COLO829 (cell line): ENCODE results near the gene PABPC3.

ENCODE experiments used
- DNase-seq: peaks from one replicate; pipeline ENCODE4 v3.0.0; 2012; ENCODE audit warnings: low spot score

PABPC3 gene

DNA sequence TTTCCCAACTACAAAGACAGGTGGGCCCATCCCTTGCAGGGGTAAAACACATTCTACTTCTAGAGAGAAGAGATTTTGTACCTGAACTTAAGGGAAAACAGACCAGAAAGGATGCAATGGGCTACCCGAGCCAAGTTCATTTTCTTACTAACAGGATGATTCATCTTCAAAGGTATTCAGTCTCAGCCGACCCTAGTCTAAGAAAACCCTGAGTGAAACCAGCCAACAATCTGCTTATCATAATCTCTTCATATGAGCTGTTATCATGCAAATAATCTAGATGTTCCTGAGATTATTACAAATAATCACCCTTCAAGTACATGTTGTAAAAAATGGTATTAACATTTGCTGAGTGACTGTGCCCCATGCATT, 15.6 kb downstream of the PABPC3 start:
- DNase-seq = no peak

DNA sequence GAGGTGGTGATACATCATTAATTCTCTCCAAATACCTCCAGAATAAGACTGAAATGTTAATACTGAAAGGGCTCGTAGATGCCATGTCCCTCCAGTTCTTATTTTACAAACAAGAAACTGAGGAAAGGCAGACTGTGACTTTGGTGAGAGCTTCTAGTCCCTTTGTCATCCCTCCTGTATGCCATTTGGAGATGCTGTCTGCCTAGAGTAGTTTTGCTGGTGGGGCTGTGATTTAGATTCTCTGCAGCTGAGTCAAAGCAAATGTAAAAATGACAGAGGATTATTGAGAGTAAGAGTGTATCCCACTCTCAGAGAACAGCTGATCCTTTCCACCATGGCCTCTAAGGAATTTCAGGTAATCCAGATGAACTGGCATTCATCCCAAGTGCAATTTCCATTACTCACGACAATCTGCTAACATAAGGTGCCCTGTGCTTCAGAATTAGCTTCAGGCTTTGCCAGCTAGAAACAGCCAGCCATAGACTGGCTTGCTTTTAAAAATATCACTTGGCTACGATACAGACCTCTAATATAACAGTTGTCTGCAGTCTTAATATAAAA, 16.8 kb downstream of the PABPC3 start:
- DNase-seq = no peak

DNA sequence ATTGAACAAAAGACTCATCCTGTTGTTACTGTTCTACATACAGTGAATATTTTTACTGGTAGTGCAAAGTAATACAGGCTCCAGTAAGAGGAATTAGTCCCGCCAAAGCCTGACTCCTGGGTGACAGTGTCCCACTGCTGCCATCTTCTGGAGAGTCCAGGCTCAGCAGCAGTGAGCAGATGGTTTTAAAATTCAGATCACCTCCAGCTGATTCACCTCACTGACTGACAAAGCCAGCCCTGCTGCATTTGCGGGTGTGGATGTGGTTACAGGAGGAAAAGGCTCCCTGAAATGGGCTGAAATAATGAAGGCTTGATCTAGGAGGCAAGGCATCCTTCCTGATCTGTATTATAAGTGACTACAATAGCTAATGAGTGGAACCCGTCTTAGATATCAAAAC, 18.3 kb downstream of the PABPC3 start:
- DNase-seq = peak; percentile 72

DNA sequence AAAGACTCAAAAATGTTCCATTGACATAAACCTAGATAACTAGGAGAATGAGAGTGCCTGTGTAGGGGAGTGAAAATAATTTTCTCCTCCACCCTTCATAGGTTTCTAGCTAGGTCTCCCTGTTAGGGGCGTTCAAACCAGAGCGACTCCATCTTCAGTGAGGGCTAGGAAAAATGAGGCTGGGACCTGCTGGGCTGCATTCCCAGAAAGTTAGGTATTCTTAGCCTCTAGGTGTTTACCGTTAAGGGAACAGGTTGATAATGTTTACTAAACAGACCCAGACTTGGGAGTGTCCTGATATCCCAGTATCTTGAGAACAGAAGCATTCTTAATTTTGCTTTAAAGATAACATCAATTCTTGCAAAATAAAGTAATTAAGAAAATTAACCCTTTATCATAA, 20.1 kb downstream of the PABPC3 start:
- no peak for DNase-seq

DNA sequence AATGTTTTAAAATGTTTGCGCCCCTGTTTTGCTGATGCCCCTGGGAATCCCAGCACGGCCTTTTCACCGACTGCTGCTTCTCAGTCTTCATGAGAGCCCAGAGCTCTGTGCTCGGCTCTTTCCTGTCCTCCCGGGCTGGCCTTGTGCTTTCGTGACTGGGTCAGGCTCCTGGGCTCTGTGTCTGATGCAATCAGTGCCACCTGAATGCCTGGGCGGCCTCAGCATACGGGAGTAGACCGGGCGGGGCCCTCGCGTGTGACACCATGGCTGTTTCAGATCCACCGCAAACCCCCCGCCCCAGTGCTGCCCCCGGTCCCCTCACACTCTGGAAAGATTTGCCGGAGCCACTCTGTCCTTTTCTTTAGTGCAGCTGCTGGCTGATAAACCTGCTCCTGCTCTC, 21.4 kb downstream of the PABPC3 start:
- no peak for DNase-seq

DNA sequence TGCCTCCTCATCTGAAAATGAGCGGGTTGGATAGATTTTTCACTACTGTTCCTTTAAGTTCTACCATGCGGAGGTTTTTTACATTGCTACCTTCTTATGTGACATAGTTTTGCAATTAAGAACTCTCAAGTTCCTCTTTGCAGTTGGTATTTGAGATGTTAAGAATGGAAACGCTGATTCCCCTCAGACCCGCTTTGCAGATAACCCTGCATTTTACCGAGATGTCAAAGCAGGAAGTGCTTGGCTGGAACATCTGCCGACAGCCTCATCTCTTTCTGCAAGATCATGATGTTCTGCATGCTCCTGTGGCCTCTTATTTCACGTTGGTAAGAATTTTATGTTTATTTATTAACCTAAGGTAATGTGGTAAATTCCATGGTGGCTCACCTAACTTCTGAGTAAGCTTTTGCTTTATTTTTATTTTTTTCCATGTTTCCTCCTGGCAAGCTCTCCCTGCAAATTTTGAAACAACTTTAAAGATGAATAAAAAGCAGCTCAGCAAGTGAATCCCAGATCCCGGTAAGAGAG, 22.5 kb downstream of the PABPC3 start:
- no peak for DNase-seq

DNA sequence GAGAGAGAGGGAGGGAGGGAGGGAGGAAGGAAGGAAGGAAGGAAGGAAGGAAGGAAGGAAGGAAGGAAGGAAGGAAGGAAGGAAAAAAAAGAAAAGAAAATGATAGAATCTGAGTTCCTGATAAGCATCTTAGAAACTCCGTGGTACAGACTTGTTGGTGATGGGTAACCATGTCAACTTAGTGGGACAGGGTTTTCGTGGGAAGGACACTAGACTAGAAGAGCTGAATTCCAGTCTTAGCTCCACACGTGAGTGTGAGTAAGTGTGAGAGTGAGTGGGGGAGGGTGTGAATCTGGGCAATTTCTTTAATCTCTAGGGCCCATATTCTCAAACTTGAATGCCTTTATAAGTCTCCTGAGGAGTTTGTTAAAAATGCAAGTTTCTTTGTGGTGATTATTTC, 35.0 kb downstream of the PABPC3 start:
- no peak for DNase-seq

DNA sequence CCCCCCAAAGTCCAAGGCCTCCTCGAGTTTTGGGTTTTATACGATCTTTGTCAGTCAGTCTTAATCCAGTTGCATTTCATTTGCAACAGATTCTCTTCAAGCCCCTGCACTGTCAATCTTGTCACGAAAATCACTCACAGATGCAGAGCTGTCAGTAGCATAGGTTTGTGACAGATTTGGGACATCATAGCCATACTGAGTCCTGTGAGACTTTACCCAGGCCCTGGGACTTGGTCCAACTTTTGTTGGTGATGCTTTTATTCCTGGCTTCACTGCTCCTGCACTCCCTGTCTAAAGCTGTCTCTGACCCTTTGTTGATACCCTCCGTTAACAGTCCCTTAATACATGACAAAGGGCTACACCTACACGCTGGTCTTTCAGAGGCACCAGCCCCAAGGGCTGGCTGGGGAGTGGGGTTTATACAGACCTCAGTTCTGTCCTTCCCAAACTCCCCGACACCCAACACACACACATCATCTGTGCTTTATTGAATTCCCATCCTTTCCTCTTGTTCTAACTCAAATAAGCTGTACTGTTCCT, 36.0 kb downstream of the PABPC3 start:
- DNase-seq = no peak

DNA sequence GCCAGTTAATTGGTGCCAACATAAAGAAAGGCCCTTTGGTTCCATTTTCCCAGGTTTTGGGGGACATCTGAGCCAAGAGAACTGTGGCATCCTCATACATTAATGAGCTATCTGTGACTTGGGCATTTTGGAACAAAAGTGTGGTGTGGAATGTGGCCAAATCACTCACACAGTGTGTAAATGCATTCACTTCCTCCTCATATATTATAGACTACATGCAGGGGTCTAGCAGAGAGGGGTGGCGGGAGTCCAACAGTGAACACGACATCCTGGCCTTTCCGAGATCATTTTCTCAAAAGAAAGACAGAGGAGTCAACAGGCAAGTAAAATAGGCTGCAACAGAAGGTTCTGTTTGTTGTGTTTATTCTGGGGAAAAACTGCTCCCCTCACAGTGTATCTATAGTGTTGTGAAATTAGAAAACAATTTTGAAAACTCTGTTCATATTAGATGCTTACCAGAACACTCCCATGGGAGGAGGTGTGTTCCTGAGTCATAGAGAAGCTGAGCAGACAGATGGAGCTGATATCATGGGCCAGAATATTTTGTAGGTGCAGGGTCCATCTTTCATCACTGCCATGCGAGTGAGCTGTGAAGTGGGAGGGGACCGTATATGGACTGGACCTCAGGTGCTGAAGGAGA, 36.9 kb downstream of the PABPC3 start:
- no peak for DNase-seq

DNA sequence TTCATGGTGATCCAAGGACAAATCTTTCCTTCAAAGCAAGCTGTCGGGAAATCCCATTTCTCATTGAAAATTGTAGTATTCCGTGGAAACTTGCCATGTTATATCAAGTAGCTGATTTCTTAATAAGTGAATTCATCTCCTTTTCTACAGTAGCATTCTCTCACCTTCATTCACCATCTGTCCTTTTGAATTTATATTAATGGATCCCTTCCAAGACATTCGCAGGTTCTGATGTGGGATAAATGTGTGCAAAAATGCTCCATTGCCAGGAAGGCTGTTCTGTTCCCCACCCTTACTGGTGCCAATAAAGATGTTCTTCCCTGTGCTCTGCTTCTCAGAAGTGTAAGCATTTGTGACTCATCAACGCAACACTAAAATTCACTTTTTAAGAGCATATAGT, 40.0 kb downstream of the PABPC3 start:
- no peak for DNase-seq

DNA sequence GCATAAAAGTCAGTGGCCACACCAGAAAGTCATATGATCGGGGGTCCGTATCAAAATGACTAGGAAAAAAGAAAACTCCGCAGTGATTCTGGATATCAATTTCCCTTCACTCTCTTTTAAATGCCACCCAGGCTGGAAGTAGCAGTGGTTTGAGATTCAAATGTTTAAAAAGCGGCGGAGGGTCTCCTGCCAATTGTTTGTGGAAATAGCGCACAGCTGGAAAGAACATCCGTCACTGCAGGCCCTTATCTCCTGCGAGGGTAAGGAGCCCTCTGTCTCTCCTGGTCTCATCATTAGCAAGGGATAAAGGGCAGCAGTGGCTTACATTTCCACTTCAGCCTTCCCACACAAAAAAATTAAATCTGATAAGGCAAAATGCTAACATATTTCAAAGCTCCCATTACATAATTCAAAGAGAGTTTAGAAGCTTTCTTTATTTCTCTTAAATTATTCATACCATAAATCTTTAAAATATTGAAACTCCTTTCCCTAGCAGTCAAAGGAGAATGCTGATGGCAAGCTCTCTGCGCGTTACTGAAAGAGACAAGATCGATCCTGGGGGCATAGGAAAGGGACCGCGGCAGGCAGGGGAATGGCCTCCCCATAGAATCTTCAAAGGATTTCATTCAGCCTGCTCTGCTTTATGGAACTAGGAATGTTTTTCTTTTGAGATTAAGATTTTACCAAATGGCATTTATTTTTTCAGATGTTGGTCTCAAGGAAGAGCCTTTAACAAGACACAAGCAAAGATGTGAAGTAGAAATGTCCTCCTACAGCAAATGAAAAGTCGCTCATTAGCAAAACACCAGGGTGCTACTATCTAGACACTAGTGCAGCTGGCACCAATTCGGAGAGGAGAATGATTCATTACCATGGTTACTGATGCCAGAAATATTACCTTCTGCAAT, 41.2 kb downstream of the PABPC3 start:
- no peak for DNase-seq

DNA sequence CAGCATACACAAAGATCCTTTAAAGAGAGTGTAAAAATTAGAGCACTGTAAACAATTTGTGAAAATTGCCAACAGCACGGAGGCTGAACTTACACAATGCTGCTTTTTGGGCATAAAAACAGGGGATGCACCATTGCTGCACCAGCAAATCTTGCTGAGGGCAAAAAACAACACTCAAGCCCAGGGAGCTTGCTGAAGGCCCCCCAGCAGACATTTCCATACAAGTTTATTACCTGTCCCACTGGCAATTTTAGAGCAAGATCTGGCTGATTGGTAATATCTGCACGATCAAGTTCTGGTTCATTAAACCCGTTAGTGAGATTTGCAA, 41.8 kb downstream of the PABPC3 start:
- DNase-seq = no peak

DNA sequence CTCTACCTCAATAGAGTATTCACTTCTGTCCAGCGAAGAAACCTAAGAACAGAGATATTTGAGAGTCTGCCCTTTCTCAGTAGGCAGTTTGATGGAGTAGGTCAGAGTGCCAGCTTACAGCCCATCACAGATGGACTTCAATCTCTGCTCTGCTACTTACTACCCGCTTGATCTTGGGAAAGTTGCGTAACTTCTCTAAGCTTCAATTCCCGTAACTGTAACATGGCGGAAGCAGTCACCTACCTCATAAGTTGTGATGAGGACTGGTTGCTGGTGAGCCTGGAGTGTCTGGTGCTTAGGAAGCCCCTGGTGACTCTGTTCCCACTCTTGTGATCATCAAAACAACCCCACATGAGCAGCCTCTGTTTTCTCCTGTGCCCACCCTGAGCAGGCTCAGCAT, 45.1 kb downstream of the PABPC3 start:
- DNase-seq = no peak

DNA sequence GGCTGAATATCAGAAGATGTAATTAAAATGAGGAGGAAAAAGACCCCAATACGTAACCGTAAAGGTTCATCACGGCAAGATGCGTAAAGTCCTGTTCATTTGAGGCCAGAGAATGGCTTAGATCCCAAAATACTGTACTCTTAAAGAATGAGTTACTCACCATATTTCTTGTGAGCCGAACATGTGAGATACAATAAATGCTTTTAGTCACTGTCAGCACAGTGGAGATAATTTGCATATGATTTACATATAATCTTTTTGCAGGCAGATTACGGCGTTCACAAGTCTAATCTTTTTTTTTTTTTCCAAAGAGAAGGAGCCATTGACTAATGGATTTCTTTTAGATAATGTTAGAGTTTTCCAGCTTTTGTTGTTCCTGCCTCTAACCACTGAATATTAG, 47.8 kb downstream of the PABPC3 start:
- DNase-seq = no peak

DNA sequence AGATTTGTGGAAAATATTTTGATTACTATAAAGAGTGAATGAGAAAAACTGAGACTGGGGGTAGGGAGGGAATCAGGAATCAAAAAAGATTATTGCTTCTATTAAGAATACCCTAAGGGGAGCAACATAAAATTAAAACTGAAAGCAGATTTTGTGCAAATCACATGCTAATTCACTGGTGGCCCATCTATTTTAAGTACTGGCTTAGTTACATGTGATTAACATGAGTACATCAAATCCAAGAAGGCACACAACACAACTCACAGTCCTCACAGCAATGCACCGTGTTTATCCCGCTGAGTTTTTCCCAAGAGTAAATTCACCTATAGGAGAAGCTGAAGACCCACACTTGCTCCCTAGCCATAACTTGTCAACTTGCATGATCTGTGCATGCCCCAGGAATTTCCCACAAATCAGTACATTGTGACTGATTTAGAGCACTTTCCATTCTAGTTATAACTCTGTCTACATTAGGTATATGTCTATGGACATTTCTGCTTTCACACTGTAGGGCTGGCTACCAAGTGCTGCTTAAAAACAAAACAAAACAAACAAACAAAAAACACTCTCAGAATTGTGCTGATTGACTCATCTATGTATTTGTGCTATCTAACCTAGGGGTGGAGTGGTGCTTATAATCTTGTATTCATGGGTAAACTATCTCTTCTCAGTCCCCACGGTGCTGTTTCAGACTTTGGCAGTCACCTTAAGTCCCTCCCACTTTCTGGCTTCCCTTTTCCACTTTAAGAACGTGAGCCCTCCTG, 51.9 kb downstream of the PABPC3 start:
- DNase-seq = no peak

DNA sequence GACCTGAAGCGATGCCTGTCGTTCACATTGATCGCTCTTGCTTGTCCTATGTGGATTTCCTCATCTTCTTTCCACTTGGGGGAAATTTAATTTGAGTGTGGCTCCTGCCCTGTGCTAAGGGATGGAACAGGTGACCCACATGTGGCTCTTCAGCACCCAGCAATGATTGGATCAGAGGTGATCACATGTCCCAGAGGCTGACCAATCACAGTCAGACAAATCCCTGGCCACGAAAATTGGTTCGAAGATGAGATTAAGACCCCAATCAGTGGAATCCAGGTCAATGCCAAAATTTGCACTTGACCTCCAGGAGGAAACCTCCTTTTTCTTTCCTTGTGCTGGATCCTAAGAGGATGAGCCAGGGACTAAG, 52.5 kb downstream of the PABPC3 start:
- no peak for DNase-seq
